ENCODE results near the gene RAD9A. TPM values are rescaled to one million over a fixed set of nuclear protein-coding genes. Genes with fewer than 3 reads are reported as not detected.

Gene RAD9A
- total RNA-seq, 1 experiment from 2014 or later = 20.9 TPM

GRCh38 chr11:67405688-67406339 is 14.0 kb downstream of the RAD9A start:
- Histone ChIP-seq H3K27ac (ENCODE audit: insufficient read length, low read depth, low read length) (no peak overlapping the region), H2BK15ac (ENCODE audit: low read depth, low read length) (no peak overlapping the region), H2AK5ac (ENCODE audit: insufficient read length, low read length) (no peak overlapping the region), H4K5ac (ENCODE audit: insufficient read length, low read depth, low read length) (no peak overlapping the region), H3T11ph (ENCODE audit: low read length) (no peak overlapping the region), H4K20me1 (ENCODE audit: control insufficient read depth, insufficient read depth, insufficient read length) (no peaks in the 10 kb centered on the region), H3K14ac (ENCODE audit: insufficient read depth, low read length) (no peak overlapping the region), H3K4ac (ENCODE audit: low read depth, low read length) (no peak overlapping the region), H3K79me1 (ENCODE audit: insufficient read depth, low read depth, low read length, poor library complexity, severe bottlenecking) (peaks cover 2% of the 10 kb centered on the region), H3K23me2 (ENCODE audit: insufficient read length, low read depth, low read length, poor library complexity, severe bottlenecking) (peaks cover 4% of the 10 kb centered on the region), H3K9me3 (ENCODE audit: control insufficient read depth, low read depth, low read length) (no peaks in the 10 kb centered on the region), H3K4me2 (ENCODE audit: insufficient read depth, insufficient read length, low read length) (no peak overlapping the region), H2BK120ac (ENCODE audit: low read depth, low read length, poor library complexity, severe bottlenecking) (no peak overlapping the region), H3K4me1 (ENCODE audit: insufficient read depth, low read length) (0 out of 2 replicates have a peak, but pooled peaks cover under 1% of the 10 kb centered on the region), H3K18ac (ENCODE audit: insufficient read length, low read depth, low read length) (no peak overlapping the region), H3K9ac (ENCODE audit: extremely low read depth, insufficient read length, low read length) (no peak overlapping the region), H2BK5ac (ENCODE audit: insufficient read length, low read length) (no peak overlapping the region), H2AFZ (ENCODE audit: low read length) (no peak overlapping the region), H3K27me3 (ENCODE audit: insufficient read depth, low read length) (no peaks in the 10 kb centered on the region), H3K56ac (ENCODE audit: insufficient read length, low read depth, low read length) (no peak overlapping the region), H3K23ac (ENCODE audit: insufficient read length, low read depth, low read length) (no peak overlapping the region), H4K91ac (ENCODE audit: insufficient read length, low read depth, low read length) (no peak overlapping the region), H2BK12ac (ENCODE audit: insufficient read length, low read depth, low read length) (no peak overlapping the region), H4K8ac (replicated peaks; ENCODE audit: insufficient read length, low read depth, low read length) (no peak overlapping the region), H3K79me2 (ENCODE audit: insufficient read depth, low read length) (peaks cover under 1% of the 10 kb centered on the region; the same call in 1 of the 2 replicates), H2BK20ac (ENCODE audit: low read depth, low read length, poor library complexity, severe bottlenecking) (no peak overlapping the region)
- H3K36me3 Mint-ChIP-seq (ENCODE audit: insufficient read depth in 1 of 3, low read depth in 3 of 3) = no peaks in the 10 kb centered on the region
- peaks cover 12 to 22% of the 10 kb centered on the region in 2 experiments for H3K4me1 Mint-ChIP-seq
- no peak for DNase-seq
- TF ChIP-seq, protein P1, sequence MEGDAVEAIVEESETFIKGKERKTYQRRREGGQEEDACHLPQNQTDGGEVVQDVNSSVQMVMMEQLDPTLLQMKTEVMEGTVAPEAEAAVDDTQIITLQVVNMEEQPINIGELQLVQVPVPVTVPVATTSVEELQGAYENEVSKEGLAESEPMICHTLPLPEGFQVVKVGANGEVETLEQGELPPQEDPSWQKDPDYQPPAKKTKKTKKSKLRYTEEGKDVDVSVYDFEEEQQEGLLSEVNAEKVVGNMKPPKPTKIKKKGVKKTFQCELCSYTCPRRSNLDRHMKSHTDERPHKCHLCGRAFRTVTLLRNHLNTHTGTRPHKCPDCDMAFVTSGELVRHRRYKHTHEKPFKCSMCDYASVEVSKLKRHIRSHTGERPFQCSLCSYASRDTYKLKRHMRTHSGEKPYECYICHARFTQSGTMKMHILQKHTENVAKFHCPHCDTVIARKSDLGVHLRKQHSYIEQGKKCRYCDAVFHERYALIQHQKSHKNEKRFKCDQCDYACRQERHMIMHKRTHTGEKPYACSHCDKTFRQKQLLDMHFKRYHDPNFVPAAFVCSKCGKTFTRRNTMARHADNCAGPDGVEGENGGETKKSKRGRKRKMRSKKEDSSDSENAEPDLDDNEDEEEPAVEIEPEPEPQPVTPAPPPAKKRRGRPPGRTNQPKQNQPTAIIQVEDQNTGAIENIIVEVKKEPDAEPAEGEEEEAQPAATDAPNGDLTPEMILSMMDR (conservative IDR thresholded peaks at IDR 0.05) = no peak
- WGBS (ENCODE audit: extremely low coverage, insufficient read length, low lambda C conversion rate) = no CpG with 5 or more reads among the region's 9 CpGs
- H3K27ac Mint-ChIP-seq = no peak overlapping the region
- H3K4me3 Mint-ChIP-seq = no peak overlapping the region
- no peaks in the 10 kb centered on the region for H3K9me3 Mint-ChIP-seq
- peaks cover 18% of the 10 kb centered on the region for H3K27me3 Mint-ChIP-seq (ENCODE audit: low read depth)

All from H9 (cell line).